ENCODE measurements around the gene CACNA2D1. TPM values are rescaled to one million over a fixed set of nuclear protein-coding genes. Genes with fewer than 3 reads are reported as not detected.

CACNA2D1 gene
- polyA plus RNA-seq, 4 donors, result 21.2 to 31.9 (median 22.7) TPM

GRCh38 chr7:81925530-81925929 is 518.0 kb downstream of the CACNA2D1 start:
- DNase-seq (ENCODE audit: low read depth in 4 of 4, low spot score in 2 of 4), result no peak

GRCh38 chr7:81924494-81924893 is 519.1 kb downstream of the CACNA2D1 start:
- DNase-seq (ENCODE audit: low read depth in 4 of 4, low spot score in 2 of 4), result no peak

GRCh38 chr7:81919494-81919893 is 524.1 kb downstream of the CACNA2D1 start:
- DNase-seq (ENCODE audit: low read depth in 4 of 4, low spot score in 2 of 4), result no peak

GRCh38 chr7:81908220-81908619 is 535.4 kb downstream of the CACNA2D1 start:
- no peak for DNase-seq (ENCODE audit: low read depth in 4 of 4, low spot score in 2 of 4)

GRCh38 chr7:81903115-81903514 is 540.5 kb downstream of the CACNA2D1 start:
- DNase-seq (ENCODE audit: low read depth in 4 of 4, low spot score in 2 of 4), result no peak

- no peak for DNase-seq (ENCODE audit: low read depth in 4 of 4, low spot score in 2 of 4)
Measured at GRCh38 chr7:81902536-81902935, 541.0 kb downstream of the CACNA2D1 start.
